Measurements from ENCODE around the gene BYSL. TPM values are rescaled to one million over a fixed set of nuclear protein-coding genes. Genes with fewer than 3 reads are reported as not detected.

BYSL gene
- total RNA-seq, 1 experiment from 2014 or later = 50.8 TPM

DNA sequence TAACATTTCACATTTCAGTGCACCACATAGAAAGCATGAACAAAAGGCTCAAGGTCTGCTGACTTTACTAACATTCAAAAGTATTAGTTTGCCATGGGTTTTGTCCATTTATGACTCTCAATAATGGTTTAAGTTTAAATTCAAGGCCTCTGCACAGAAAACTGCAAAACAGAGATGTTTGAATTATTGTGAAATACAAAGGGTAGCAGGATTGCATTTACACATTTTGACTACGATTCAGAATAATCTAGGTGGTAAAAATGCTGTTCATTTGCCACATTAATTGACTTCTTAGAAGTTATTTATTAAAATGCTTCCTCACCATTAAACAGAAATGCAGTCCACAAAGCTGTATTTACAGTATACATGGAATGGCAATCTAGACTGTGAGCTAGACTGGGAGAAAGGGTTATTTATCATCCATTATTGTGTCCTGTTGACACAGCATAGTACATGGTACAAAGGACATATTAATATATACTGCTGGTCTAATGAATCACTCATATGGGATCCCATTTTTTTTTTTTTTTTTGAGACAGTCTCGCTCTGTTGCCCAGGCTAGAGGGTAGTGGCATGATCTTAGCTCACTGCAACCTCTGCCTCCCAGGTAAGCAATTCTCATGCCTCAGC is 44.1 kb upstream of the BYSL start:
- Mint-ChIP-seq H3K27me3 (ENCODE audit: low read depth) (no peaks in the 10 kb centered on the region), H3K9me3 (no peaks in the 10 kb centered on the region), H3K4me1 (0 out of 2 replicates have a peak, but pooled peaks cover 11% of the 10 kb centered on the region), H3K4me3 (no peak overlapping the region), H3K36me3 (no peaks in the 10 kb centered on the region), H3K27ac (no peak overlapping the region)
- DNase-seq (ENCODE audit: low spot score) = no peak
- TF ChIP-seq NR1H2 (CRISPR knock-in tag; IDR thresholded peaks at IDR 0.05) (no peak), CBFB (CRISPR knock-in tag; IDR thresholded peaks at IDR 0.05; ENCODE audit: low read depth) (no peak), MYBL2 (CRISPR knock-in tag; IDR thresholded peaks at IDR 0.05) (no peak), EMX1 (CRISPR knock-in tag; IDR thresholded peaks at IDR 0.05) (no peak), CREB1 (CRISPR knock-in tag; IDR thresholded peaks at IDR 0.05) (no peak), NFYB (CRISPR knock-in tag; conservative IDR thresholded peaks at IDR 0.05; ENCODE audit: low read depth) (no peak), ELF4 (CRISPR knock-in tag; IDR thresholded peaks at IDR 0.05; ENCODE audit: low read depth) (no peak), RELA (CRISPR knock-in tag; IDR thresholded peaks at IDR 0.05; ENCODE audit: borderline replicate concordance) (no peak), ETV6 (CRISPR knock-in tag; IDR thresholded peaks at IDR 0.05) (no peak), TEAD4 (CRISPR knock-in tag; IDR thresholded peaks at IDR 0.05) (no peak), SOX15 (CRISPR knock-in tag; IDR thresholded peaks at IDR 0.05) (no peak), NFE2L1 (CRISPR knock-in tag; IDR thresholded peaks at IDR 0.05) (no peak), JUN (CRISPR knock-in tag; IDR thresholded peaks at IDR 0.05) (no peak), FOXK1 (CRISPR knock-in tag; IDR thresholded peaks at IDR 0.05) (no peak), TEAD1 (CRISPR knock-in tag; IDR thresholded peaks at IDR 0.05) (no peak), ZNF219 (CRISPR knock-in tag; IDR thresholded peaks at IDR 0.05; ENCODE audit: borderline replicate concordance) (no peak)
- TF ChIP-seq, protein P1, sequence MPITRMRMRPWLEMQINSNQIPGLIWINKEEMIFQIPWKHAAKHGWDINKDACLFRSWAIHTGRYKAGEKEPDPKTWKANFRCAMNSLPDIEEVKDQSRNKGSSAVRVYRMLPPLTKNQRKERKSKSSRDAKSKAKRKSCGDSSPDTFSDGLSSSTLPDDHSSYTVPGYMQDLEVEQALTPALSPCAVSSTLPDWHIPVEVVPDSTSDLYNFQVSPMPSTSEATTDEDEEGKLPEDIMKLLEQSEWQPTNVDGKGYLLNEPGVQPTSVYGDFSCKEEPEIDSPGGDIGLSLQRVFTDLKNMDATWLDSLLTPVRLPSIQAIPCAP (CRISPR knock-in tag; IDR thresholded peaks at IDR 0.05) = no peak
- TF ChIP-seq, protein P2, sequence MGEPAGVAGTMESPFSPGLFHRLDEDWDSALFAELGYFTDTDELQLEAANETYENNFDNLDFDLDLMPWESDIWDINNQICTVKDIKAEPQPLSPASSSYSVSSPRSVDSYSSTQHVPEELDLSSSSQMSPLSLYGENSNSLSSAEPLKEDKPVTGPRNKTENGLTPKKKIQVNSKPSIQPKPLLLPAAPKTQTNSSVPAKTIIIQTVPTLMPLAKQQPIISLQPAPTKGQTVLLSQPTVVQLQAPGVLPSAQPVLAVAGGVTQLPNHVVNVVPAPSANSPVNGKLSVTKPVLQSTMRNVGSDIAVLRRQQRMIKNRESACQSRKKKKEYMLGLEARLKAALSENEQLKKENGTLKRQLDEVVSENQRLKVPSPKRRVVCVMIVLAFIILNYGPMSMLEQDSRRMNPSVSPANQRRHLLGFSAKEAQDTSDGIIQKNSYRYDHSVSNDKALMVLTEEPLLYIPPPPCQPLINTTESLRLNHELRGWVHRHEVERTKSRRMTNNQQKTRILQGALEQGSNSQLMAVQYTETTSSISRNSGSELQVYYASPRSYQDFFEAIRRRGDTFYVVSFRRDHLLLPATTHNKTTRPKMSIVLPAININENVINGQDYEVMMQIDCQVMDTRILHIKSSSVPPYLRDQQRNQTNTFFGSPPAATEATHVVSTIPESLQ (CRISPR knock-in tag; IDR thresholded peaks at IDR 0.05) = no peak
- TF ChIP-seq, protein P3, sequence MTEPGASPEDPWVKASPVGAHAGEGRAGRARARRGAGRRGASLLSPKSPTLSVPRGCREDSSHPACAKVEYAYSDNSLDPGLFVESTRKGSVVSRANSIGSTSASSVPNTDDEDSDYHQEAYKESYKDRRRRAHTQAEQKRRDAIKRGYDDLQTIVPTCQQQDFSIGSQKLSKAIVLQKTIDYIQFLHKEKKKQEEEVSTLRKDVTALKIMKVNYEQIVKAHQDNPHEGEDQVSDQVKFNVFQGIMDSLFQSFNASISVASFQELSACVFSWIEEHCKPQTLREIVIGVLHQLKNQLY (CRISPR knock-in tag; IDR thresholded peaks at IDR 0.05) = no peak
- TF ChIP-seq, protein P4, sequence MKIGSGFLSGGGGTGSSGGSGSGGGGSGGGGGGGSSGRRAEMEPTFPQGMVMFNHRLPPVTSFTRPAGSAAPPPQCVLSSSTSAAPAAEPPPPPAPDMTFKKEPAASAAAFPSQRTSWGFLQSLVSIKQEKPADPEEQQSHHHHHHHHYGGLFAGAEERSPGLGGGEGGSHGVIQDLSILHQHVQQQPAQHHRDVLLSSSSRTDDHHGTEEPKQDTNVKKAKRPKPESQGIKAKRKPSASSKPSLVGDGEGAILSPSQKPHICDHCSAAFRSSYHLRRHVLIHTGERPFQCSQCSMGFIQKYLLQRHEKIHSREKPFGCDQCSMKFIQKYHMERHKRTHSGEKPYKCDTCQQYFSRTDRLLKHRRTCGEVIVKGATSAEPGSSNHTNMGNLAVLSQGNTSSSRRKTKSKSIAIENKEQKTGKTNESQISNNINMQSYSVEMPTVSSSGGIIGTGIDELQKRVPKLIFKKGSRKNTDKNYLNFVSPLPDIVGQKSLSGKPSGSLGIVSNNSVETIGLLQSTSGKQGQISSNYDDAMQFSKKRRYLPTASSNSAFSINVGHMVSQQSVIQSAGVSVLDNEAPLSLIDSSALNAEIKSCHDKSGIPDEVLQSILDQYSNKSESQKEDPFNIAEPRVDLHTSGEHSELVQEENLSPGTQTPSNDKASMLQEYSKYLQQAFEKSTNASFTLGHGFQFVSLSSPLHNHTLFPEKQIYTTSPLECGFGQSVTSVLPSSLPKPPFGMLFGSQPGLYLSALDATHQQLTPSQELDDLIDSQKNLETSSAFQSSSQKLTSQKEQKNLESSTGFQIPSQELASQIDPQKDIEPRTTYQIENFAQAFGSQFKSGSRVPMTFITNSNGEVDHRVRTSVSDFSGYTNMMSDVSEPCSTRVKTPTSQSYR (CRISPR knock-in tag; IDR thresholded peaks at IDR 0.05) = no peak
- ChIA-PET CTCF (no interaction called here), POLR2A (no interaction called here)
- no peak for ATAC-seq

DNA sequence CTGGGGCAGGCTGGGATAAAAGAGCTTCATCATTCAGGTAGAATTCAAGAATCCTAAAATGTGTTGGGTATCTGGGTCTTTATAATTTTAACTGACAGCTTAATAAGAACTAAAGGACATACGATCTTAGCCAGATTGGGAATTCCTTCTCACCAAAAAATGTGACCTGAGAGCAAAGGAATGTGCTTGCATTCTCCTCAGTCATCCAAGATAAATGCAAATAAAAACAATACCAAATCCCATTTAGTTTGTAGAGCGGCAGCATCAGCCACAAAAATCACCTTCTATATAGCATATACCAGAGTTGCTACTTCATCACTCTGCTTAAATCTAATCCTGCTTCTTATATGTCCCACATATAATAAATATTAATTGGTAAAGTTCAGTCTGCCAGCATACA is 43.1 kb upstream of the BYSL start:
- POLR2A ChIA-PET = no interaction called here
- CTCF ChIA-PET = interaction anchor here (0.9 kb wide), 1 partner anchor 43 kb away, joined by 3 read pairs; the partner anchor contains the start of gene MED20
- TF ChIP-seq, protein P5, sequence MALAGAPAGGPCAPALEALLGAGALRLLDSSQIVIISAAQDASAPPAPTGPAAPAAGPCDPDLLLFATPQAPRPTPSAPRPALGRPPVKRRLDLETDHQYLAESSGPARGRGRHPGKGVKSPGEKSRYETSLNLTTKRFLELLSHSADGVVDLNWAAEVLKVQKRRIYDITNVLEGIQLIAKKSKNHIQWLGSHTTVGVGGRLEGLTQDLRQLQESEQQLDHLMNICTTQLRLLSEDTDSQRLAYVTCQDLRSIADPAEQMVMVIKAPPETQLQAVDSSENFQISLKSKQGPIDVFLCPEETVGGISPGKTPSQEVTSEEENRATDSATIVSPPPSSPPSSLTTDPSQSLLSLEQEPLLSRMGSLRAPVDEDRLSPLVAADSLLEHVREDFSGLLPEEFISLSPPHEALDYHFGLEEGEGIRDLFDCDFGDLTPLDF (CRISPR knock-in tag; IDR thresholded peaks at IDR 0.05) = no peak
- 0 out of 2 replicates have a peak, but pooled peaks cover 11% of the 10 kb centered on the region for H3K4me1 Mint-ChIP-seq
- no peaks in the 10 kb centered on the region for H3K36me3 Mint-ChIP-seq
- no peak overlapping the region for H3K4me3 Mint-ChIP-seq
- ATAC-seq (no peak), DNase-seq (ENCODE audit: low spot score) (no peak)
- H3K9me3 Mint-ChIP-seq = no peaks in the 10 kb centered on the region
- H3K27ac Mint-ChIP-seq = no peak overlapping the region
- no peaks in the 10 kb centered on the region for H3K27me3 Mint-ChIP-seq (ENCODE audit: low read depth)
